Measurements from ENCODE around the gene LDLRAD2.
"Not testable (repeated sequence)": the region's sequence is repeated elsewhere in the genome, so short reads cannot be mapped to it uniquely, and the experiment has no call there.

The LDLRAD2 gene

GRCh38 chr1:21811875-21812305 lies at the start of gene LDLRAD2:
Gene LDLRAD2 (plus strand): TSS chr1:21812265. CDS start chr1:21812452, 187 bp downstream.
- DNase-seq (ENCODE audit: insufficient read length, low spot score) = no peak
- FAIRE-seq = no peak
- no peak for TF ChIP-seq CTCF (IDR thresholded peaks at IDR 0.05; ENCODE audit: insufficient read depth, missing control alignments)

- no peak for FAIRE-seq
- DNase-seq (ENCODE audit: insufficient read length, low spot score) = no peak
- no peak for TF ChIP-seq CTCF (IDR thresholded peaks at IDR 0.05; ENCODE audit: insufficient read depth, missing control alignments)
These were observed 48.8 kb upstream of the LDLRAD2 start for GRCh38 chr1:21763236-21763635.

GRCh38 chr1:21763694-21764419 lies 48.2 kb upstream of the LDLRAD2 start:
- no peak for TF ChIP-seq CTCF (IDR thresholded peaks at IDR 0.05; ENCODE audit: insufficient read depth, missing control alignments)
- no peak for FAIRE-seq
- DNase-seq (ENCODE audit: insufficient read length, low spot score) = no peak

GRCh38 chr1:21764615-21765423 lies 47.2 kb upstream of the LDLRAD2 start:
- FAIRE-seq (no peak), DNase-seq (ENCODE audit: insufficient read length, low spot score) (no peak)
- no peak for TF ChIP-seq CTCF (IDR thresholded peaks at IDR 0.05; ENCODE audit: insufficient read depth, missing control alignments)

GRCh38 chr1:21766210-21766609 lies 45.9 kb upstream of the LDLRAD2 start:
- DNase-seq (ENCODE audit: insufficient read length, low spot score) (no peak), FAIRE-seq (no peak)
- TF ChIP-seq CTCF (IDR thresholded peaks at IDR 0.05; ENCODE audit: insufficient read depth, missing control alignments) = no peak

GRCh38 chr1:21767106-21767505 lies 45.0 kb upstream of the LDLRAD2 start:
- DNase-seq (ENCODE audit: insufficient read length, low spot score); FAIRE-seq: not testable (repeated sequence)

GRCh38 chr1:21770201-21770600 lies 41.9 kb upstream of the LDLRAD2 start:
- DNase-seq (ENCODE audit: insufficient read length, low spot score) (no peak), FAIRE-seq (no peak)
- no peak for TF ChIP-seq CTCF (IDR thresholded peaks at IDR 0.05; ENCODE audit: insufficient read depth, missing control alignments)

- not testable (repeated sequence) for FAIRE-seq; DNase-seq (ENCODE audit: insufficient read length, low spot score)
These were observed 41.5 kb upstream of the LDLRAD2 start for GRCh38 chr1:21770602-21771001.

GRCh38 chr1:21771672-21772071 lies 40.4 kb upstream of the LDLRAD2 start:
- DNase-seq (ENCODE audit: insufficient read length, low spot score); FAIRE-seq: not testable (repeated sequence)

Data from D721Med (cell line).